ENCODE measurements around the gene RPS2.
"Not testable (repeated sequence)": the region's sequence is repeated elsewhere in the genome, so short reads cannot be mapped to it uniquely, and the experiment has no call there.

Gene RPS2

DNA sequence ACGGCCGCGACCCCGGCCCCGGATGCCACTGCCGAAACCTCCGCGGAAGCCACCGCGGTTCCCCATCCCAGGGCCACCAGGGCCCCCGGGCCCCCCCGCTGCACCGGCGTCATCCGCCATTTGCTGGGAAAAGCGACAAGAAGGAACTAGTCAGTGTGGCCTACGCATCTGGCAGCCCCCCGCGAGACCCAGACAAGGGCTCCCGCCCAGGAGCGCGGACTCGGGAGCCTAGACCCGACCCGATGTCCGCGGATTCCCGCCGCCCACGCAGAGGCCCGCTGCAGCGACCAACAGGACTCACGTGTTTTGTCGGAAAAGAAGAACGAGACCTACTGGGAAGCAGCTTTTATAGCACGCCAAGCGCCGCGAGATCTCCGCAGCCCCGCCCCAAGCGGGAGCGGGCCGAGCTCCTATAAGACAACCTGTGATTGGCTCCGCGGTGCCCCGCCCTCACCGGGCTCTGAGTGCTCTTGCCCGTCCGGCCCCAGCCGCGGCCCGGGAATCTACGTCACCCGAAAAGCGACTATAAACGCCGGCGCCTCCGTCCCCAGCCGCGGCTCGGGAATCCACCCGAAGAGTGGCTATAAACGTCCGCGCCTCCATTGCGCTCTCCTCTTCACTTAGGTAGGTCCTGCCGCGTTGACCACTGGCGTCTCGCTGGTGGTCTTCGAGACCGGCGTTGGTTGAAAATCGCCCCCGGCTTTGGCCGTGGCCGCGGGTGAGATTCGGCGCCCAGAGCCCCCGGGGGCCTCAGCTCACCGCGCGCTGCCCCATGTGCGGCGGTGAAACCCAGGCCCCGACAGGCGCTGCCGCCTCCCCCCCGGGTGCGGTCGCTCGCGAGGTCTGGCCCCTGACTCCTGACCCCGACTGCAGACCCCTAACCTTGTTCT, at the start of gene RPS2:
Gene RPS2, minus strand, starts transcription at position 321 of the 890 bp plus-strand sequence. Its CDS starts 201 bp downstream, at position 120.
- TF ChIP-seq, protein P1, sequence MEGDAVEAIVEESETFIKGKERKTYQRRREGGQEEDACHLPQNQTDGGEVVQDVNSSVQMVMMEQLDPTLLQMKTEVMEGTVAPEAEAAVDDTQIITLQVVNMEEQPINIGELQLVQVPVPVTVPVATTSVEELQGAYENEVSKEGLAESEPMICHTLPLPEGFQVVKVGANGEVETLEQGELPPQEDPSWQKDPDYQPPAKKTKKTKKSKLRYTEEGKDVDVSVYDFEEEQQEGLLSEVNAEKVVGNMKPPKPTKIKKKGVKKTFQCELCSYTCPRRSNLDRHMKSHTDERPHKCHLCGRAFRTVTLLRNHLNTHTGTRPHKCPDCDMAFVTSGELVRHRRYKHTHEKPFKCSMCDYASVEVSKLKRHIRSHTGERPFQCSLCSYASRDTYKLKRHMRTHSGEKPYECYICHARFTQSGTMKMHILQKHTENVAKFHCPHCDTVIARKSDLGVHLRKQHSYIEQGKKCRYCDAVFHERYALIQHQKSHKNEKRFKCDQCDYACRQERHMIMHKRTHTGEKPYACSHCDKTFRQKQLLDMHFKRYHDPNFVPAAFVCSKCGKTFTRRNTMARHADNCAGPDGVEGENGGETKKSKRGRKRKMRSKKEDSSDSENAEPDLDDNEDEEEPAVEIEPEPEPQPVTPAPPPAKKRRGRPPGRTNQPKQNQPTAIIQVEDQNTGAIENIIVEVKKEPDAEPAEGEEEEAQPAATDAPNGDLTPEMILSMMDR (IDR thresholded peaks at IDR 0.05; ENCODE audit: extremely low read depth, missing control alignments), result no peak

DNA sequence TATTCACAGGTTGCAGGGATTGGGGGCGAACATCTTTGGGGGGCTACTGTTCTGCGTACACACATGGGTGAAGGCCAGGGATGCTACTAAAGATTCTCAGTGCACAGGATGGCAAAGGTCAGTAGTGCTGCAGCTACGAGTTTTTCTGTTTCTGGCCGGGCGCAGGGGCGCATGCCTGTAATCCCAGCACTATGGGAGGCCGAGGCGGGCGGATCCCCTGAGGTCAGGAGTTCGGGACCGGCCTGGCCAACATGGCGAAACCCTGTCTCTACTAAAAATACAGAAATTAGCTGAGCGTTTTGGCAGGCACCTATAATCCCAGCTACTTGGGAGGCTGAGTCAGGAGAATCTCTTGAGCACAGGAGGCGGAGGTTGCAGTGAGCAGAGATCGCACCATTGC, 48.9 kb upstream of the RPS2 start:
- TF ChIP-seq, protein P1 (IDR thresholded peaks at IDR 0.05; ENCODE audit: extremely low read depth, missing control alignments), result no peak
- no peak for DNase-seq (ENCODE audit: low spot score)

More for the DNA sequence above, at the start of gene RPS2:
- peak; percentile 100 for DNase-seq (ENCODE audit: low spot score)

DNA sequence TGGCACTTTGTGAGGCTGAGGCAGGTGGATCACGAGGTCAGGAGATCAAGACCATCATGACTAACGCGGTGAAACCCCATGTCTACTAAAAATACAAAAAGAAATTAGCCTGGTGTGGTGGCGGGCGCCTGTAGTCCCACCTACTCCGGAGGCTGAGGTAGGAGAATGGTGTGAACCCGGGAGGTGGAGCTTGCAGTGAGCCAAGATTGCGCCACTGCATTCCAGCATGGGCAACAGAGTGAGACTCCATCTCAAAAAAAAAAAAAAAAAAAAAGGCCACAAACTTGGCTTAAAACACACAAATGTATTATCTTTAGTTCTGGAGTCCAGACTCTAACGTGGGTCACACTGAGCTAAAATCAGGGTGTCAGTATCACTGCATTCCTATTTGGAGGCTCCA, 47.1 kb upstream of the RPS2 start:
- DNase-seq (ENCODE audit: low spot score), result not testable (repeated sequence)

DNA sequence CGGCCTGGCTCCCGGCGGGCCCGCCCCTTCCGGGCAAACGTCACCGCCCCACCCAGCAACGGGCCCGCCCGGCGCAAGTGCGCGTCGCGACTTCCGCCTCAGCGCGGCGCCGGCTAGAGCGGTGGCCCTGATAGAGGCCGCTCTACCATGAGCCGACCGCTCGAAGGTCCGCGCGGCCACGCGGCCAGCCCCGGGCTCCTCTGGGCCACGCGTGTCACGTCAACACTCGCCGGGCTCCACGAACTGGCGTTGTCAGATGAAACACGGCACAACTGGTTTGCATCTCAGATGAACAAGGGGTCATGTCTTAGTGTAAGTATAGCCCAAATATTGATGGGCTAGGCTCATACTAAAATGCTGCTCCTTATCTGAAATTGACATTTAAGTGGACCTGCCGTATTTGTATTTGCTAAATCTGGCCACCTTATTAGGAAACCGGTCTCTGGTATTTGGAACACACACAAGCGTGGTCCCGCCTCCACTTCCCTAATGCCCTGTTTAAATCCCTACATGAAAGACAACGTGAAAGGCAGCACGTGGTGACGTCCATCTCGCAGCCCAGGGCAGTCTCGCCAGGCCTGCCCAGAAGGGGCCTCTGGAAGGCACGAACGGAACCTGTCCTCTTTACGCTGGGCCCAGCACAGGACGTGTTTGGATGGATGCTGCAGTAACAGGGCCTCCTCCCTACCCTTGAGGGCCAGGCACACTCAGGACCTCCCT, 45.3 kb upstream of the RPS2 start, which contains the start of gene ZNF598:
Gene ZNF598, minus strand, starts transcription at position 31 of the 720 bp plus-strand sequence.
- peak; percentile 99 for DNase-seq (ENCODE audit: low spot score)
- TF ChIP-seq, protein P1 (IDR thresholded peaks at IDR 0.05; ENCODE audit: extremely low read depth, missing control alignments), result no peak

DNA sequence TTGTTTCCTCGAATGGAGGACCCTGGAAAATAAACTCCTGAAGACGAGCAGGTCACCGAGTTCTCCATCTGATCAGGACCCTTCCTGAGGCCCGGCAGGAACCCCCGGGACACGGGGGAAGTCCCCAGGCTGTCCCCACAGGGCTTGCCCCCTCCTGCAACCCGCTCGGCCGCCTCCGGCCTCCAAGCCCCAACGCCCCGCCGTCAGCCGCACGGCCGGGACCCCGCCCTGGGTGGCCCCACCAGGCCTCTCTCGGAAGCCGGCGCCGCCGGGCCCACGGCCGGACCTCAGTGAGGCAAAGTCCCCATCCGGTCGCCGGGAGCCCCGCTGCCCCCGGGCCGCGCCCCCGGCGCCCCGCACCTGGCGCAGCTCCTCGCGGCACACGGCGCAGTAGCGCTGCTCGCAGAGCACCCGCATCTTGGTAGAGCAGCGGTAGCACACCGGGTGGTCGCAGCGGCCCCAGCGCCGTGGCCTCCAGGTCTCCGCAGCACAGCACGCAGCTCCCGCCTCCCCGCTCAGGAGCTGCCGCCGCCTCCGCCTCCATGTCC, 44.6 kb upstream of the RPS2 start:
- no peak for DNase-seq (ENCODE audit: low spot score)
- TF ChIP-seq, protein P1 (IDR thresholded peaks at IDR 0.05; ENCODE audit: extremely low read depth, missing control alignments), result no peak

DNA sequence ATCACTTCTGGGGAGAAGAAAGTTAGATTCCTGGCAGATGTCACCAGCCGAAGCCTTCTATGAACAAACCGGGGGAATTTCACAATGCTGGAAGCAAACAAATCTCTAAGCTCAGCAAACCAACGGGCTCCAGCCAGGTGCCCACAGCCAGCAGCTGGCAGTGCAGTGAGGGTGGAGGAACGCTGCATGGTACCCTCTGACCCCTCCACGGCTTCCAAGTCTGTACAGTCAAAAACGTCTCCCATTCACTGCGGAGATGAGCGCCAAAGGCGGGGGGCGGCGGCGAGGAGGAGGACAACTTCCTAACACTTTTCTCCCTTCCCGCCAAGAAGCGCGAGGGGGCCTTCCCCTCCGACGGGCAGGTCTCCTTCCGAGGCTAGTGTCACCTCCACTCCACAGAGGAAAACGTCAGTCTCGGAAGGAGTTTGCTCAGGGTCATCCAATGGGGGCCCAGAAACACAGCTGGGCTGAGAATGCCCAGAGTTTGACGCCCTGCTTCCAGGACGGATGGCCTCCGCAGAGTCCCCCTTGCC, 44.1 kb upstream of the RPS2 start:
- TF ChIP-seq, protein P1 (IDR thresholded peaks at IDR 0.05; ENCODE audit: extremely low read depth, missing control alignments), result no peak
- DNase-seq (ENCODE audit: low spot score), result peak; percentile 56

DNA sequence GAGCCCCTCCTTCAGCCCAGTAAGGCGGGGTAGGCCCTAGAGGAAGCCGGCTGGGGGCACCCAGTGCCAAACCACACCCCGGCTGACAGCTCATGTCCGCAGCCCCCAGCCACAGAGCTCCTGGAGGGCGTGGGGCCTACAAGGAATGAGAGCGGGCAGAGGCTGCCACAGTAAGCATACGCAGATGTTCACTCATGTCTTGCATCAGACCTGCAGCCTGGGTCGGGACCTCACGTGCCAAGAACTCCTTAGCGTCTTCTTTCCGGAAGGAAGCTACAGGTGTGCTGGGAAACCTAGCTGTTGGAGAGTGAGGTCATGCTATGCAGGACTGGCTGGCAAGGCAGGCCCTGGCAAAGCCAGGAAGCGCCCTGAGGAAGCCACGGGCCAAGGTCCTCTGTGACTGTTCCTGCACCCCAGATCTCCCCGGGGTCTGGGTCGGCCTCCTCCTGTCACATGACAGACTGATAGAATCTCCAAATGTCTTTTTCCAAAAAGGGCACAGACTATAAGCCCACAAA, 43.4 kb upstream of the RPS2 start:
- no peak for DNase-seq (ENCODE audit: low spot score)
- TF ChIP-seq, protein P1 (IDR thresholded peaks at IDR 0.05; ENCODE audit: extremely low read depth, missing control alignments), result no peak

Data from GM20000 (cell line).